Osteoblast (primary cell): ENCODE results near the gene SLC39A2. TPM values are rescaled to one million over a fixed set of nuclear protein-coding genes. Genes with fewer than 3 reads are reported as not detected.
A peak's percentile ranks its signal among the peaks of the same experiment; 100 is the strongest.

Experiments
- DNase-seq: peaks from one replicate; pipeline ENCODE4 v3.0.0; 2011; ENCODE audit warnings: low spot score, mixed read lengths; ENCODE audit not compliant: insufficient read length; ENCODE audit errors: missing footprints
- H2AFZ ChIP-seq: 2 replicates; pipeline ENCODE4 v1.6.0; 2011; ENCODE audit warnings: mild to moderate bottlenecking, low read length
- H3K27ac ChIP-seq: 2 replicates; pipeline ENCODE4 v1.5.1; 2011; ENCODE audit warnings: mild to moderate bottlenecking, low read depth, low read length, moderate library complexity
- H3K27me3 ChIP-seq: 2 replicates; pipeline ENCODE4 v1.6.0; 2012; ENCODE audit warnings: mild to moderate bottlenecking, control low read depth, inconsistent platforms, low read length, moderate library complexity; ENCODE audit not compliant: insufficient read depth
- H3K36me3 ChIP-seq: 2 replicates; pipeline ENCODE4 v1.5.1; 2011; ENCODE audit warnings: mild to moderate bottlenecking, low read length, control low read depth, moderate library complexity; ENCODE audit not compliant: insufficient read depth
- H3K4me1 ChIP-seq: 2 replicates; pipeline ENCODE4 v1.5.1; 2011; ENCODE audit warnings: mild to moderate bottlenecking, low read length, control low read depth, moderate library complexity; ENCODE audit not compliant: insufficient read depth
- H3K4me2 ChIP-seq: 2 replicates; pipeline ENCODE4 v1.6.0; 2011; ENCODE audit warnings: mild to moderate bottlenecking, low read length; ENCODE audit not compliant: insufficient read depth
- H3K4me3 ChIP-seq: fragments of 200-600 bp; sonication (generic); 3 replicates; pipeline ENCODE4 v1.5.1; 2012; ENCODE audit warnings: mild to moderate bottlenecking, low read length, inconsistent platforms; ENCODE audit not compliant: insufficient read depth
- H3K79me2 ChIP-seq: 2 replicates; pipeline ENCODE4 v1.6.0; 2012; ENCODE audit warnings: mild to moderate bottlenecking, low read length, control low read depth, inconsistent platforms; ENCODE audit not compliant: insufficient read depth
- H3K9me3 ChIP-seq: 2 replicates; pipeline ENCODE4 v1.5.1; 2011; ENCODE audit warnings: low read depth, low read length, control low read depth
- H4K20me1 ChIP-seq: 2 replicates; pipeline ENCODE4 v1.6.0; 2012; ENCODE audit warnings: mild to moderate bottlenecking, low read length, control low read depth; ENCODE audit not compliant: insufficient read depth
- CTCF ChIP-seq: IDR thresholded peaks from 2 replicates; pipeline ENCODE4 v1.5.1; 2011; ENCODE audit warnings: mild to moderate bottlenecking, low read depth, low read length, moderate library complexity; ENCODE audit errors: extremely low read depth
- total RNA-seq: library from RNA; depleted of rRNA; stranded (reverse); fragments of >200 nt; gene quantifications from 2 replicates; pipeline ENCODE4 v1.2.3, GENCODE V29; 2012

SLC39A2 gene
- total RNA-seq, 1 donor, result 0.72 TPM

GRCh38 chr14:21015312-21015711, 16.2 kb downstream of the SLC39A2 start:
- H3K9me3 ChIP-seq, result no peaks in the 10 kb centered on the region
- TF ChIP-seq CTCF, result no peak
- H4K20me1 ChIP-seq, result no peaks in the 10 kb centered on the region
- H2AFZ ChIP-seq, result no peak overlapping the region
- no peaks in the 10 kb centered on the region for H3K4me1 ChIP-seq
- peaks cover 21% of the 10 kb centered on the region for H3K27me3 ChIP-seq
- H3K36me3 ChIP-seq, result no peaks in the 10 kb centered on the region
- no peak overlapping the region for H3K4me2 ChIP-seq
- H3K4me3 ChIP-seq, result no peak overlapping the region
- H3K27ac ChIP-seq, result no peak overlapping the region
- H3K79me2 ChIP-seq, result no peaks in the 10 kb centered on the region
- no peak for DNase-seq

GRCh38 chr14:21016413-21017190, 17.5 kb downstream of the SLC39A2 start:
- H3K4me3 ChIP-seq, result no peak overlapping the region
- H3K36me3 ChIP-seq, result no peaks in the 10 kb centered on the region
- no peak overlapping the region for H3K4me2 ChIP-seq
- H3K9me3 ChIP-seq, result no peaks in the 10 kb centered on the region
- no peak overlapping the region for H2AFZ ChIP-seq
- DNase-seq, result peak; percentile 41
- no peaks in the 10 kb centered on the region for H3K79me2 ChIP-seq
- no peaks in the 10 kb centered on the region for H4K20me1 ChIP-seq
- no peak overlapping the region for H3K27ac ChIP-seq
- TF ChIP-seq CTCF, result no peak
- peaks cover 28% of the 10 kb centered on the region for H3K27me3 ChIP-seq
- H3K4me1 ChIP-seq, result no peaks in the 10 kb centered on the region

- no peak for TF ChIP-seq CTCF
- H3K9me3 ChIP-seq, result no peaks in the 10 kb centered on the region
- no peak overlapping the region for H3K4me2 ChIP-seq
- peaks cover 33% of the 10 kb centered on the region for H3K27me3 ChIP-seq
- H3K4me1 ChIP-seq, result no peaks in the 10 kb centered on the region
- H3K36me3 ChIP-seq, result no peaks in the 10 kb centered on the region
- H3K4me3 ChIP-seq, result no peak overlapping the region
- peak; percentile 54 for DNase-seq
- no peaks in the 10 kb centered on the region for H4K20me1 ChIP-seq
- no peak overlapping the region for H3K27ac ChIP-seq
- H3K79me2 ChIP-seq, result no peaks in the 10 kb centered on the region
- H2AFZ ChIP-seq, result no peak overlapping the region
Measured at GRCh38 chr14:21017528-21018245, 18.6 kb downstream of the SLC39A2 start.

- no peak overlapping the region for H3K4me3 ChIP-seq
- H3K4me2 ChIP-seq, result no peak overlapping the region
- H3K27ac ChIP-seq, result no peak overlapping the region
- DNase-seq, result no peak
- TF ChIP-seq CTCF, result no peak
- no peaks in the 10 kb centered on the region for H3K79me2 ChIP-seq
- no peaks in the 10 kb centered on the region for H3K4me1 ChIP-seq
- no peak overlapping the region for H2AFZ ChIP-seq
- peaks cover 36% of the 10 kb centered on the region for H3K27me3 ChIP-seq
- H3K36me3 ChIP-seq, result no peaks in the 10 kb centered on the region
- no peaks in the 10 kb centered on the region for H3K9me3 ChIP-seq
- H4K20me1 ChIP-seq, result no peaks in the 10 kb centered on the region
Measured at GRCh38 chr14:21018286-21018685, 19.2 kb downstream of the SLC39A2 start.
